ENCODE measurements around the gene TXNDC17. TPM values are rescaled to one million over a fixed set of nuclear protein-coding genes. Genes with fewer than 3 reads are reported as not detected.
A peak's percentile ranks its signal among the peaks of the same experiment; 100 is the strongest.
"Not testable (repeated sequence)": the region's sequence is repeated elsewhere in the genome, so short reads cannot be mapped to it uniquely, and the experiment has no call there.

Gene TXNDC17
- total RNA-seq, 3 donors from 2014 or later = 107 to 122 (median 108) TPM

DNA sequence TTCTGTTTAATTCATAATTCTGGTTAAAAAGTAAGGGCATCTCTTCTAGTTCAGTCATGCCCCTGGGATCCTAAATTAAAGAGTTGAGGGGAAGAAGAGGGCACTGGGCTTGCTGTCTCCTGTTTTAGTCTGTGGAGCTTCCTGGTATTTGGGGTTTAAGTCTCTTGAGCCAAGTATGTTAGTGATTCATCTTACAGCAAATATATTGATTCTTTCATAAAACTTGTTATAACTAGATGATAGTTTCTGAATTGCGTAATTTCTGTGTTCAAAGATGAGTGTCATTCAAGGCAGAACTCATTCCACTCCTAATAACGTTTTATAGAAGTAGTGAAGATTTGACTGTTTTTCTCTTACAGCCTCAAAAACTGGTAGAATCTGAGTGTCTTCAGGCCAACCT, 1.7 kb downstream of the TXNDC17 start:
- ATAC-seq (no peak), DNase-seq (no peak)
- Mint-ChIP-seq H3K36me3 (ENCODE audit: insufficient read depth) (peaks cover 34% of the 10 kb centered on the region), H3K9me3 (no peaks in the 10 kb centered on the region), H3K4me3 (peak overlapping the region; percentile 95), H3K27me3 (ENCODE audit: low read depth) (no peaks in the 10 kb centered on the region), H3K4me1 (ENCODE audit: low read depth) (peaks cover 66% of the 10 kb centered on the region)

DNA sequence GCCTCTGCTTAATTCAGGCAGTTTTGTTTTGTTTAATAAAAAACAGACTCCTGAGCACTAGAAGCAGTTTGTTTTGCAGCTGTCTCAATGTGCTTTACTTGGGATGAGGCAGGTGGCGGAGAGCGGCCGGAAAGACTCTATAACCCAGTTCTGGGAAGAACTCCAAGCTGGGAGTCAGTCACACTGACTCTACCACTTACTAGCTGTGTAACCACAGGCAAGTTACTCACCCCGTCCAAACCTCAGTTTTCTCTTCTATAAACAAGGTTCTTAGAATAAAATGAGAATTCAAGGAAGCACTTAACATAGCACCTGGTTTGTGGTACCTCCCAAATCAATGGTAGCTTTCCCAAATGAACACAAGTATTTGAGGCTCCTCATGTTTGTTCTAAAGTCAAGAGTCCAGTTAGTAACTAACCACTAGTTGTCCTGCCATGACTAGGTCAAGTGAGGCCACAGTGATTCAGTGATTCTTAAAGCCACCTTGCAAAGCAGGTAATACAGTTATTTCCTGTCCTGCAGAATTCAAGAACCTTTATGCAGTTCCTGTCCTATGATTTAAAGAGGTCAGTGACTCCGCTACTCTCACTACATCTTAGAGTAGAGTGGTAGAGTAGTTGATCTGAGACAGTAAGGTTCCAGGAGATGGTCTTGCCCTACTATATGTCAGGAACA, 2.7 kb downstream of the TXNDC17 start:
- no peaks in the 10 kb centered on the region for H3K27me3 Mint-ChIP-seq (ENCODE audit: low read depth)
- ATAC-seq = no peak
- H3K9me3 Mint-ChIP-seq = no peaks in the 10 kb centered on the region
- peaks cover 70% of the 10 kb centered on the region for H3K4me1 Mint-ChIP-seq (ENCODE audit: low read depth)
- no peak overlapping the region for H3K4me3 Mint-ChIP-seq
- H3K36me3 Mint-ChIP-seq (ENCODE audit: insufficient read depth) = peaks cover 42% of the 10 kb centered on the region
- DNase-seq = no peak

DNA sequence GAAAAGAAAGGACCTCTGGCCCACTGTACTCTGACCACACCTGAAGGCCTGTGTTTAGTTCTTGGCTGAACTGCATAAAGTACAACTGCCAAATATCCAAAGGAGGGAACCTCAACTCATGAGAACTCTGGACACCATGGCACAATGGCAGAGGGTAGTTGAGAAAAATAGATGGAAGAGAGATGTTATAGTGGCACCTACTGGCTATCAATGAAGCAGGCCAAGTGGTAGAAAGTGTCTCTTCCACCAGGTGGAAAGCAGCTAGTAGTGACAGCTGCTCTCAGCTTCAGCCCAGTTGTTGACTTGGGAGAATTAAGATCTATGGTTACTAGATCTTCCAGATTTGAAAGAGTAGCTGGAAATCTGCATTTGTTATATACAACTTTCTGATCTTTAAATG, 7.3 kb downstream of the TXNDC17 start:
- H3K9me3 Mint-ChIP-seq = no peaks in the 10 kb centered on the region
- H3K27me3 Mint-ChIP-seq (ENCODE audit: low read depth) = no peaks in the 10 kb centered on the region
- peaks cover 44% of the 10 kb centered on the region for H3K36me3 Mint-ChIP-seq (ENCODE audit: insufficient read depth)
- ATAC-seq (no peak), DNase-seq (no peak)
- H3K4me3 Mint-ChIP-seq = no peak overlapping the region
- peaks cover 70% of the 10 kb centered on the region for H3K4me1 Mint-ChIP-seq (ENCODE audit: low read depth)

DNA sequence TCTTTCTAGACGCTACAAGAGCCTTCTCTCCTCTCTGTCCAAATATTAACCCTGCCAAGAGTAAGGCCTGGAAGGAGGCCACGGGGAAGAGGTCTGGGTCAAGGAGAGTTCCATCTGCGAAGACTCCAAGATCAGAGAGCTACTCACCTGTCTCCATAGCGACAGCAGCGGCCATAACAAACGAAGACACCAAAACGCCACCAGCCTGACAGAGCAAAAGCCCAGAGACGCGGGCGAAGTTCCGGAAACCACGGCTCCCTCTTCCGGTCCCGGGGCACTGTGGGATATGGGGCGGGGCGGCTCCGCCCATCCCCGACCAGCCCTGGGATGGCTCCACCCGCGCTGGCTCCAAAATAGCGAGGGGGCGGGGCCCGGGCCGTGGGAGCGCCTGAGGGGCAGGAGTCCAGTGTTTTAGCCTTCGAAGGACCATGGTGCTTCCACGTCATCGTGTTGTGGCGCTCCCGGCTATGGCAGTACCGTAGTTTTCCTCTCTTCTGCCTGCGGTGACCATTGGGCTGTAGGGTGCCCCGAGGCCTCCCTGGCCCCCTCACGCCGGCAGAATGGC, 10.6 kb downstream of the TXNDC17 start, which contains the start of the genes C17orf100 and MED31:
Gene C17orf100 (plus strand): TSS at position 409 of the 565 bp plus-strand sequence. CDS start 152 bp downstream, at position 561.
Gene MED31 (minus strand): TSS at position 252 of the 565 bp plus-strand sequence. CDS start 77 bp downstream, at position 175.
- Mint-ChIP-seq H3K4me1 (ENCODE audit: low read depth) (peaks cover 65% of the 10 kb centered on the region), H3K36me3 (ENCODE audit: insufficient read depth) (peaks cover 26% of the 10 kb centered on the region), H3K9me3 (no peaks in the 10 kb centered on the region), H3K4me3 (peak within 1 kb of the TSS; percentile 96), H3K27me3 (ENCODE audit: low read depth) (no peaks in the 10 kb centered on the region)
- DNase-seq = peak; percentile 89
- ATAC-seq = peak; percentile 97

DNA sequence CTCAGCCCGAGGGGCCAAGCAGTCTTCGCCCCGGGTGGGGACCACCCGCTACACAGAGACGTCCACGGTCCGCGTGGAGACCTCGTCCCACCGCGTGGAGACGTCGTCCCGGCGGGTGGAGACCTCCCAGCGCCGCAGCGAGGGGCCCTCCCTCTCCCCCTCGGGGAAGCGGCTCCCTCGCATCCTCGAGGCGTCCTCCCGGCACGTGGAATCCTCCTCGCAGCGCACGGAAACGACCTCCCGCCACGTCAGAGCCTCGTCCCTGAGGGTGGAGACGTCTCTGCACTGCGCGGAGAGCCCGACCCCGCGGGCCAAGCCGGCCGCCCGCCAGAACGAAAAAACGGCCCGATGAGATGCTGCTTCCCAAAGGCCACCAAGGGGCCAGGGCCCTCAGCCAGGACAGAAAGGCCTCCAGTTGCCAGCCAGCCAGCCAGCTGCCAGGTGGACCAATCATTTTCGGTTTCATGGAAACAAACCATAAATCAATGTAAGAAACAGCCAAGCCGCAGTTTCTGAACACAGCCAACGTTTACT, 11.1 kb downstream of the TXNDC17 start:
- H3K4me3 Mint-ChIP-seq = peak overlapping the region; percentile 96
- peak; percentile 20 to 22 for ATAC-seq
- H3K27me3 Mint-ChIP-seq (ENCODE audit: low read depth) = no peaks in the 10 kb centered on the region
- H3K36me3 Mint-ChIP-seq (ENCODE audit: insufficient read depth) = peaks cover 22% of the 10 kb centered on the region
- no peaks in the 10 kb centered on the region for H3K9me3 Mint-ChIP-seq
- DNase-seq = peak; percentile 27
- peaks cover 63% of the 10 kb centered on the region for H3K4me1 Mint-ChIP-seq (ENCODE audit: low read depth)

DNA sequence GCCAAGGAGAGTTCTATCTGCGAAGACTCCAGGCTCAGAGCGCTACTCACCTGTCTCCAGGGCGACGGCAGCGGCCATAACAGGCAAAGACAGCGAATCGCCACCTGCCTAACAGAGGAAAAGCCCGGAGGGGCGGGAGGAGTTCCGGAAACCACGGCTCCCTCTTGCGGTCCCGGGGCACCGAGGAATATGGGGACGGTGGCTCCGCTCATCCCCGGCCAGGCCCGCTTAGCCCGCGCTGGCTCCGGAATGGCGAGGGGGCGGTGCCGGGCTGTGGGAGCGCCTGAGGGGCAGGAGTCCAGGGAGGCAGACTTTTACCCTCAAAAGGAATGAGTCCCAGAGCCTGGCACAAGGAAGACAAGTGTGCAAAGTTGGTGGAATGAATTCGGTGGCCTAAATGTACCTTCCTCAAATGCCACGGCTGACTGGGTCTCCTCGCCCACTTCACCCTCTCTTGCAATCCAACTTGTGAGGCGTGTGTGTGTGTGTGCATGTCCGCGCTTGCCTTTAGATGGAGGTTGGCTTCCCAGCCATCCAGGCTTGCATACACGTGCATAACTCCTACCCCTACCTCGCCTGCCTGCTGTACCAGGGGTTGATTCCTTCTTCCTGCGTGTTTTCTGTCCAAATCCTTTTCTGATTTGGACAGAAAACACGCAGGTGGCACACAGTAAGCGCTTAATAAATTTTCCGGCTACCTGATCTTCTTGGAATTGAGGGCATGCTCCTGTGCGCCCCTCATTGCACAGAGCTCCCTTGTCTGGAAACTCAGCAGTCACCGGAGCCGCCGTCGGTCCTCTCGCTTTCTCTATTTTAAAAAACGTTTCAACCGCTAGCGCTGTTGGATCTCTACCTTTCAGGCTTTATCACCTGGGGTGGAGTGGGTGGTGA, 14.2 kb downstream of the TXNDC17 start:
- no peak for ATAC-seq
- no peaks in the 10 kb centered on the region for H3K27me3 Mint-ChIP-seq (ENCODE audit: low read depth)
- H3K36me3 Mint-ChIP-seq (ENCODE audit: insufficient read depth) = peaks cover 2% of the 10 kb centered on the region
- H3K4me1 Mint-ChIP-seq (ENCODE audit: low read depth) = peaks cover 53% of the 10 kb centered on the region
- no peak for DNase-seq
- H3K9me3 Mint-ChIP-seq = no peaks in the 10 kb centered on the region
- peak overlapping the region; percentile 81 for H3K4me3 Mint-ChIP-seq

DNA sequence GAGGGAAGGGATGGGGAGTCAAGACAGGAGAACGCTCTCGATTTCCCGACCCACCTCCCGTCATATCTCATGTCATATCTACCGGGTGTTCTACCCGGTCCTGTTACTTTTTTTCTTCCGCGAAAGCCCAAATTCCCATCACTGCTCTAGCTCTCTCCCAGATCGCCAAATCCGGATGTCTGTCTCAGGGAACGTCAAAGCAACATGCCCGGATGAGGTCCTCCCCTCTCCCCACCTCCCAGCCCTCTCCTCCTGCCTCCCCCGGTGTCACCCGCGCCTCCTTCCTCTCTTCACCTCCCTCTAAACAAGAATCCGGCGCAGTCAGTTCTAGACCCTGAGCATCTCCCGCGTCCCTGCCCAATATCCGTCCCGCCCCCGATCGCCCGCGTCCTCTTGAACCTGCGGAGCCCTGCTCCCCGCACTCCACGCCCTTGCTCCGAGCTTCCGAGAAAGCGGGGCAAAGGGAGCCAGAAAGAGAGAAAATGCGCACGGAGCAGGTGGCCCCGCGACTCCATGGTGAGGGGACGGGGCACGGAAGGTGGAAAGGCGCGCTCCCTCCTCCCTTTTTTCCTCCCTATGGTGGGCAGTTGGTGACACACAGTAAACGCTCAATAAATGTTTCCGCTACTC, 15.0 kb downstream of the TXNDC17 start:
- not testable (repeated sequence) for DNase-seq; H3K9me3 Mint-ChIP-seq; H3K27me3 Mint-ChIP-seq (ENCODE audit: low read depth); H3K36me3 Mint-ChIP-seq (ENCODE audit: insufficient read depth); ATAC-seq
- H3K4me1 Mint-ChIP-seq (ENCODE audit: low read depth) = peaks cover 55% of the 10 kb centered on the region
- H3K4me3 Mint-ChIP-seq = peak overlapping the region; percentile 81

DNA sequence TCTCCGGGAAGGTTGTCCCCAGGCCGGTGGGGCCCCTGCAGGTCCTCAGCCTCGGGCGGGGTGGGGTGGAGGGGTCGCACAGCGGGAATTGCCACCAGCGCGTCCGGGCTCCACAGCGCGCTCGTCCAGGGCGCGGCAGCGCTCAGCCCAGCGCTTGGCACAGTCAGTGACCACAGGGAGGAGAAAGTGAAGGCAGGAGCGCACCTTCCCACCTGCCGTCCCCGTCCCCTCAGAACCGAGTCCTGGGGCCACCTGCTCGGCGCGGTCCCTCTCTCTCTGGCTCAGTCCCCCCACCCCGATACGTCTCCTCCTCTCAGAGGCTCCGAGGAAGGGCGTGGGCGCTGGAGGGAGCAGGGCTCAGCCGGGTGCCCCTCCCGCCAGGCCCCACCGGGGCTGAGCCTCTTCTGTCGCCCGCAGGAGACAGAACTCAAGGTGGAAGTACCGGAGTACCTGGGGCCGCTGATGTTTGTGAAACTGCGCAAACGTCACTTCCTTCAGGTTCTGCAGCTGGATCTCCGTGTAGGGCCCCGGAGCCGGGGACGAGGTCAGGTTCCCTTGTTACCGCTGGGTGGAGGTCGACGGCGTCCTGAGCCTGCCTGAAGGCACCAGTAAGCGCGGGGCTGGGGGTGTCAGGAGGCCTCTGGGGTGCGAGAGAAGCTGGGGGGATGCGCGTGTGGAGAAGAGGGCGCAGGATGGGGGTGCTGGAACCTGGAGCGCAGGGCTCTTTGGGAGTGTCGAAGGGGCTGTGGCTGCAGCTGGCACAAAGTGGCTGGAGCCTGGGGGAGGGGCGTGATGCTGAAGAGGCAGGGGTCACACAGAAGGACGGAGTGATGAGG, 16.2 kb downstream of the TXNDC17 start:
- peak; percentile 81 to 84 for ATAC-seq
- H3K4me3 Mint-ChIP-seq = peak overlapping the region; percentile 86
- H3K4me1 Mint-ChIP-seq (ENCODE audit: low read depth) = peaks cover 62% of the 10 kb centered on the region

DNA sequence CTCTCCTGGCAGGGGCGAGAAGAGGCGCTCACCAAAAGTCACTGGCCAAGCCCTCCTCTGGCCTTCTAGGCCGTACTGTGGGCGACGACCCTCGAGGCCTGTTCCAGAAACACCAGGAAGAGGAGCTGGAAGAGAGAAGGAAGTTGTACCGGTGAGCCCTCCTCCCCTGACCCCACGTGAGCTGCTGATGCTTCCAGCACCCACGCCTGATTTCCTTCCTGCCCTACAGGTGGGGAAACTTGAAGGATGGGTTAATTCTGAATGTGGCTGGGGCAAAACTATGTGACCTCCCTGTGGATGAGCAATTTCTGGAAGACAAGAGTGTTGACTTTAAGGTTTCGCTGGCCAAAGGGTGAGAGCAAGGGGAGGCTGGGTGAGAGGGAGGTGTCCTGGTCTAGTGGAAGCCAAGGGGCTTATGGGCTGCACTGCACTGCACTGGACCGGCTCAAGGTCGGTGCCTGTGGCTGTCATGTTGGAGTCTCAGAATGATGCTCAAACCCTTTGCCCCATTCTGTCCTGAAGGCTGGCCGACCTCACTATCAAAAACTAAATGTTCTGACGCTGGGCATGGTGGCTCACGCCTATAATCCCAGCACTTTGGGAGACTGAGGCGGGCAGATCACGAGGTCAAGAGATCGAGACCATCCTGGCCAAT, 16.9 kb downstream of the TXNDC17 start:
- Mint-ChIP-seq H3K36me3 (ENCODE audit: insufficient read depth) (peaks cover 2% of the 10 kb centered on the region), H3K9me3 (no peaks in the 10 kb centered on the region), H3K27me3 (ENCODE audit: low read depth) (no peaks in the 10 kb centered on the region), H3K4me3 (peak overlapping the region; percentile 86), H3K4me1 (ENCODE audit: low read depth) (peaks cover 54% of the 10 kb centered on the region)
- DNase-seq (no peak), ATAC-seq (no peak)

More for the DNA sequence above, 16.2 kb downstream of the TXNDC17 start:
- H3K9me3 Mint-ChIP-seq; H3K36me3 Mint-ChIP-seq (ENCODE audit: insufficient read depth); H3K27me3 Mint-ChIP-seq (ENCODE audit: low read depth): not testable (repeated sequence)
- peak; percentile 48 for DNase-seq

DNA sequence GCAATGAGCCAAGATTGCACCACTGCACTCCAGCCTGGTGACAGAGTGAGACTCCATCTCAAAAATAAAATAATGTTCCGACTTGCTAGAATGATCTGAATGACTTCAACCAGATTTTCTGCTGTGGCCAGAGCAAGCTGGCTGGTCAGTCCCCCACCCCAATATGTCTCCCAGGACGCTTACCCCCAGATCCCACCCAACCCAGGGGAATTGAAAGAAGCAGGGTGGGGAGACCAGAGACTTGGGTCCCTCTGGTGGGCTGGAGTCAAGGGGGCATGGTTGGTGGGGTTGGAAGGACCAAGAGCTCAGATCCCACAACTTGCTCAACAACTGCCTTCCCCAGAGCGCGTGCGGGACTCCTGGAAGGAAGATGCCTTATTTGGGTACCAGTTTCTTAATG, 17.6 kb downstream of the TXNDC17 start:
- Mint-ChIP-seq H3K4me1 (ENCODE audit: low read depth) (peaks cover 48% of the 10 kb centered on the region), H3K4me3 (peak overlapping the region; percentile 86)
- not testable (repeated sequence) for ATAC-seq; DNase-seq; H3K27me3 Mint-ChIP-seq (ENCODE audit: low read depth); H3K36me3 Mint-ChIP-seq (ENCODE audit: insufficient read depth); H3K9me3 Mint-ChIP-seq

DNA sequence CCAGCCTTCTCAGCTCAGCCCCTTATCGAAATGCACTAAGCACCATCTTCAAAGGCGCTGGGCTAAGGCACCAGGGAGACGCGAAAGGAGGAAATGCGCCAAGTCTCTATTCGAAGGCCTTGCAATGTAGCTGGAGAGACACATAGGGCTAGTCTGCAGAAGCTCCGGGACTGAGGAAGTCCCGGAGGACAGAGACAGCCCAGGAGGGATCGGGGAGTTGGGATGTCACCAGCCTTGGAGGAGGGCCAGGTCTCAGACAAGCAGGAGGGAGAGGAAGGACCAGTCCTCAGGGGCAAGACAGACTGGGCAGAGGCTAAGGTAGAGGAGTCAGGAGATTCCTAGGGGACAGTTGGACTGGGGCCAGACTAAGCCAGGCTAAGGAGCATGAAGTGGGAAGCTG, 19.2 kb downstream of the TXNDC17 start:
- DNase-seq (no peak), ATAC-seq (no peak)
- H3K36me3 Mint-ChIP-seq (ENCODE audit: insufficient read depth) = no peaks in the 10 kb centered on the region
- no peaks in the 10 kb centered on the region for H3K27me3 Mint-ChIP-seq (ENCODE audit: low read depth)
- H3K9me3 Mint-ChIP-seq = no peaks in the 10 kb centered on the region
- H3K4me3 Mint-ChIP-seq = no peak overlapping the region
- H3K4me1 Mint-ChIP-seq (ENCODE audit: low read depth) = peaks cover 38% of the 10 kb centered on the region

DNA sequence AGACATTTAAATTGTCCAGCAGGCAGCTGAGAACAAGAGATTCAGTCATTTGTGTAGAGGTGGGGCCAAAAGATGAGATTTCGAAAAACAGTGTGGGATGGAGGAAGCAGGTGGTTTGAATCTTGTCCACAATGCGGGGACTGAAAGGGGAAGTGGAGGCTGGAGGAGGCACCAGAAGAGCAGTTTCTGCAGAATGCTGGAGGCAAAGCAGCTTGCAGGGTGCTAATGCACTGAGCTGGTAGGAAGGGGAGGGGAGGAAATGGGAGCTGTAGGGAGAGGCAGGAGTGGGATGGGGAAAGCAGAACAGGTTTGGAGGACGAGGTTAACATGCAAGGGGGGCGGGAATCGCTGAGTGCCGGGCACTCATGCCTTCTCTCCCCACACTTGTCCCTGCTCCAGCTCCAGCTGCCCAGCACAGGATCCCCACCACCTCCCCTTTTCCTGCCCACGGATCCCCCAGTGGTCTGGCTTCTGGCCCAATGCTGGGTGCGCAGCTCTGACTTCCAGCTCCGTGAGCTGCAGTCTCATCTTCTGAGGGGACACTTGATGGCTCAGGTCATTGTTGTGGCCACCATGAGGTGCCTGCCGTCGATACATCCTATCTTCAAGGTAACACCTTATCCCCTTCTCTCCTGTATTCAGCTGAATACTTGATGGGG, 20.1 kb downstream of the TXNDC17 start:
- Mint-ChIP-seq H3K4me1 (ENCODE audit: low read depth) (peaks cover 33% of the 10 kb centered on the region), H3K27me3 (ENCODE audit: low read depth) (no peaks in the 10 kb centered on the region), H3K9me3 (no peaks in the 10 kb centered on the region), H3K4me3 (no peak overlapping the region), H3K36me3 (ENCODE audit: insufficient read depth) (no peaks in the 10 kb centered on the region)
- no peak for ATAC-seq
- no peak for DNase-seq

Data from activated T-cell treated with anti-CD3 and anti-CD28 coated beads, Interleukin-2, amount 50 U/mL, for 4 hours (primary cell).